H1 (cell line): ENCODE measurements around the gene FOXD4L6. TPM values are rescaled to one million over a fixed set of nuclear protein-coding genes. Genes with fewer than 3 reads are reported as not detected.
"Not testable (repeated sequence)": the region's sequence is repeated elsewhere in the genome, so short reads cannot be mapped to it uniquely, and the experiment has no call there.

ENCODE experiments used
- CTCF ChIA-PET: fragments of 300-600 bp; sonication (Branson Sonifier 250); formaldehyde crosslinking; loops from one replicate; lab custom pipeline; 2021; ENCODE audit not compliant: partially characterized antibody; lab: Charles Lee
- POLR2A ChIA-PET: fragments of 300-600 bp; sonication (Branson Sonifier 250); formaldehyde crosslinking; loops from one replicate; lab custom pipeline; 2021; ENCODE audit warnings: inconsistent platforms; ENCODE audit not compliant: partially characterized antibody; lab: Charles Lee
- DNase-seq, 2 experiments: peaks; one replicate each; pipeline versions ENCODE4 v3.0.0 to v3.0.0-alpha.2; 2010 to 2022; ENCODE audit warnings: low spot score in 2 of 2, low read depth in 1 of 2, mixed read lengths in 1 of 2
- FAIRE-seq: peaks from 2 replicates; lab custom pipeline; 2011; peaks lifted over from hg19 to GRCh38; lab: Jason Lieb, UNC
- H2AFZ ChIP-seq: 2 replicates; pipeline ENCODE4 v1.8.1; 2012; ENCODE audit warnings: low read length, inconsistent platforms
- H2AK5ac ChIP-seq: 2 replicates; pipeline ENCODE4 v1.6.1; 2013; ENCODE audit warnings: low read depth, low read length
- H2BK120ac ChIP-seq: replicated peaks from 2 replicates; pipeline ENCODE3; 2013; ENCODE audit warnings: low read depth, low read length, inconsistent platforms
- H2BK12ac ChIP-seq: 2 replicates; pipeline ENCODE4 v1.6.1; 2013; ENCODE audit warnings: low read depth, low read length
- H2BK15ac ChIP-seq: 2 replicates; pipeline ENCODE4 v1.6.1; 2013; ENCODE audit warnings: low read length
- H2BK20ac ChIP-seq: 2 replicates; pipeline ENCODE4 v1.6.1; 2013; ENCODE audit warnings: low read length
- H2BK5ac ChIP-seq: 2 replicates; pipeline ENCODE4 v1.6.1; 2013; ENCODE audit warnings: low read depth, low read length
- H3K14ac ChIP-seq: 2 replicates; pipeline ENCODE4 v1.6.1; 2013; ENCODE audit warnings: inconsistent platforms; ENCODE audit not compliant: insufficient read length
- H3K18ac ChIP-seq: 2 replicates; pipeline ENCODE4 v1.6.1; 2013; ENCODE audit warnings: low read length; ENCODE audit errors: extremely low read depth
- H3K23ac ChIP-seq: 2 replicates; pipeline ENCODE4 v1.6.1; 2013; ENCODE audit warnings: inconsistent platforms; ENCODE audit not compliant: insufficient read length
- H3K23me2 ChIP-seq: 2 replicates; pipeline ENCODE4 v1.6.1; 2013; ENCODE audit warnings: low read depth, low read length
- H3K27ac ChIP-seq: 2 replicates; pipeline ENCODE4 v1.6.1; 2011; ENCODE audit warnings: low read depth, low read length, inconsistent platforms
- H3K27me3 ChIP-seq, 4 experiments: replicated peaks in 1 of 4; 1 replicate in 1 of 4; 2 replicates in 3 of 4; pipeline versions ENCODE4 v1.6.1 to v1.8.1; 2011 to 2013; ENCODE audit warnings: low read length in 3 of 4, mild to moderate bottlenecking in 3 of 4, inconsistent platforms in 2 of 4, mixed read lengths in 2 of 4, moderate library complexity in 1 of 4; ENCODE audit not compliant: control insufficient read depth in 3 of 4, insufficient read depth in 3 of 4; ENCODE audit errors: extremely low read depth in 1 of 4
- H3K36me3 ChIP-seq, 4 experiments: 2 replicates each; pipeline versions ENCODE4 v1.6.1 to v1.8.1; 2011 to 2013; ENCODE audit warnings: mild to moderate bottlenecking in 4 of 4, low read length in 3 of 4, moderate library complexity in 2 of 4, control low read depth in 1 of 4, inconsistent platforms in 1 of 4; ENCODE audit not compliant: insufficient read depth in 4 of 4, control insufficient read depth in 2 of 4
- H3K4ac ChIP-seq: replicated peaks from 2 replicates; pipeline ENCODE3; 2013; ENCODE audit warnings: low read length, low read depth, mixed read lengths, inconsistent platforms; ENCODE audit not compliant: insufficient read length
- H3K4me1 ChIP-seq, 4 experiments: replicated peaks in 1 of 4; 1 replicate in 1 of 4; 2 replicates in 3 of 4; pipeline versions ENCODE4 v1.6.1 to v1.8.1; 2011 to 2013; ENCODE audit warnings: low read length in 3 of 4, inconsistent platforms in 2 of 4, mixed read lengths in 1 of 4; ENCODE audit not compliant: insufficient read depth in 4 of 4, control insufficient read depth in 3 of 4
- H3K4me2 ChIP-seq, 2 experiments: 2 replicates each; pipeline versions ENCODE4 v1.6.1 to v1.8.1; 2011 to 2013; ENCODE audit warnings: low read depth in 2 of 2, low read length in 2 of 2, control low read depth in 1 of 2, inconsistent platforms in 1 of 2, mild to moderate bottlenecking in 1 of 2; ENCODE audit not compliant: insufficient read depth in 1 of 2
- H3K4me3 ChIP-seq, 4 experiments: fragments of 200-600, 300-600 bp in 1 of 4; sonication (generic), shearing (Covaris generic), sonication (Bioruptor Twin) in 1 of 4; 2 replicates each; pipeline versions ENCODE4 v1.5.1 to v1.8.1; 2011 to 2016; ENCODE audit warnings: low read length in 4 of 4, low read depth in 3 of 4, control low read depth in 2 of 4, inconsistent platforms in 2 of 4, mild to moderate bottlenecking in 2 of 4, mixed read lengths in 1 of 4, moderate library complexity in 1 of 4; ENCODE audit not compliant: insufficient read depth in 2 of 4; ENCODE audit errors: extremely low read depth in 1 of 4
- H3K56ac ChIP-seq: replicated peaks from 2 replicates; pipeline ENCODE3; 2013; ENCODE audit warnings: low read depth, mild to moderate bottlenecking, mixed read lengths, low read length, inconsistent platforms; ENCODE audit not compliant: insufficient read length
- H3K79me1 ChIP-seq: 2 replicates; pipeline ENCODE4 v1.6.1; 2013; ENCODE audit warnings: low read depth, low read length, control low read depth
- H3K79me2 ChIP-seq, 2 experiments: 2 replicates each; pipeline versions ENCODE4 v1.6.1 to v1.8.1; 2012 to 2013; ENCODE audit warnings: low read length in 2 of 2, mild to moderate bottlenecking in 2 of 2, inconsistent platforms in 1 of 2; ENCODE audit not compliant: insufficient read depth in 2 of 2, control insufficient read depth in 1 of 2
- H3K9ac ChIP-seq, 4 experiments: replicated peaks in 1 of 4; 1 replicate in 1 of 4; 2 replicates in 3 of 4; pipeline versions ENCODE4 v1.6.1 to v1.8.1; 2011 to 2013; ENCODE audit warnings: low read depth in 3 of 4, low read length in 3 of 4, control low read depth in 2 of 4, mild to moderate bottlenecking in 2 of 4, moderate library complexity in 2 of 4, inconsistent platforms in 1 of 4; ENCODE audit errors: extremely low read depth in 1 of 4
- H3K9me3 ChIP-seq, 2 experiments: 2 replicates each; pipeline versions ENCODE4 v1.6.1 to v1.8.1; 2012 to 2013; ENCODE audit warnings: mild to moderate bottlenecking in 2 of 2, moderate library complexity in 2 of 2, control low read depth in 1 of 2, inconsistent platforms in 1 of 2, low read depth in 1 of 2, low read length in 1 of 2, mixed read lengths in 1 of 2; ENCODE audit not compliant: insufficient read depth in 2 of 2
- H4K20me1 ChIP-seq, 2 experiments: replicated peaks in 1 of 2; 2 replicates each; pipeline versions ENCODE3 to v1.8.1; 2011 to 2013; ENCODE audit warnings: inconsistent platforms in 2 of 2, low read length in 2 of 2, mild to moderate bottlenecking in 1 of 2; ENCODE audit not compliant: insufficient read depth in 2 of 2, control insufficient read depth in 1 of 2
- H4K5ac ChIP-seq: 2 replicates; pipeline ENCODE4 v1.6.1; 2013; ENCODE audit warnings: low read length, low read depth, mixed read lengths, inconsistent platforms; ENCODE audit not compliant: insufficient read length
- H4K8ac ChIP-seq: 2 replicates; pipeline ENCODE4 v1.8.0; 2013; ENCODE audit warnings: mild to moderate bottlenecking, moderate library complexity, low read length, inconsistent platforms; ENCODE audit not compliant: insufficient read depth; ENCODE audit errors: extremely low read depth
- H4K91ac ChIP-seq: replicated peaks from 2 replicates; pipeline ENCODE3; 2013; ENCODE audit warnings: low read length, mixed read lengths, inconsistent platforms; ENCODE audit not compliant: insufficient read length
- WGBS, 2 experiments: shearing (Covaris generic) in 1 of 2; methylation state at CpG; one replicate each; pipeline versions ENCODE4 v1.1.6 to v1.1.7; 2013 to 2015; ENCODE audit warnings: low lambda C conversion rate in 2 of 2, mixed read lengths in 2 of 2, inconsistent platforms in 1 of 2, low coverage in 1 of 2, missing lambda C conversion rate in 1 of 2; ENCODE audit not compliant: insufficient replicate concordance in 2 of 2, insufficient coverage in 1 of 2, insufficient read length in 1 of 2; ENCODE audit errors: extremely low coverage in 1 of 2, missing lambda C conversion rate in 1 of 2; 5-methylcytosine and 5-hydroxymethylcytosine counted together
- polyA plus RNA-seq, 7 experiments: library from polyadenylated mRNA; depleted of rRNA in 3 of 7; stranded (reverse) in 5 of 7; unstranded in 2 of 7; fragments of >200 nt in 5 of 7; fragments of 200-250 nt in 2 of 7; gene quantifications; 1 replicate in 5 of 7; 2 replicates in 1 of 7; 4 replicates in 1 of 7; pipeline versions ENCODE4 v1.2.1 to v1.2.3, GENCODE V29; 2011 to 2013; ENCODE audit warnings: missing spikeins in 2 of 7, mixed read lengths in 2 of 7
- total RNA-seq: library from RNA; stranded (reverse); fragmentation: NEBNext Ultra II Directional; extraction: Animal tissue kit (Norgen Biotek cat#: 25700); gene quantifications from 2 replicates; pipeline ENCODE4 v1.2.1, GENCODE V29; 2021

FOXD4L6 gene
- total and polyA plus RNA-seq, 2 of the 8 experiments (the other 6 are each of a cell fraction or from before 2014, with no cell fraction given) = 0.13 TPM; not detected in 1

DNA sequence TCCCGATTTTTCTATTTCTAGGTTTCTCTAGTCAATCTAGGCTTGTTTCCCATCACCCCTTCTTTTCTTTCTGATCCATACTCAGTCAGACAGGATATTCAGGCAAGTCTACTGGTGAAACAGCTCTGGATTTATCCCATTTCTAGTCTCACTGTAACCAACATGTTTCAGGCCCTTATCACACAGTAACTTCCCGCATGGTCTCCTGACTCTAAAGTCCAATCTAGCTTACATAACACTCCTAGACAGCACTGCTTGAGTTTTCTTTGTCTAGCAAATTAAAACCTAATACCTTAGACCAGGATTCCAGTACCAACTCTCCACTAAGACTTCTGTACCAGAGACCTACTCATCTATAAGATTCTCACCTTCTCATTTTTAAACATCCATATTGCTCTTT is 13.4 kb upstream of the FOXD4L6 start:
- H3K14ac ChIP-seq, H3K4me1 ChIP-seq, H2BK5ac ChIP-seq, H3K56ac ChIP-seq, H4K20me1 ChIP-seq, H2AK5ac ChIP-seq, H2BK20ac ChIP-seq, H2BK15ac ChIP-seq, H2BK12ac ChIP-seq, H2AFZ ChIP-seq, H3K9ac ChIP-seq, H3K18ac ChIP-seq, H2BK120ac ChIP-seq, H4K5ac ChIP-seq, H3K4me2 ChIP-seq, H3K23ac ChIP-seq, H4K91ac ChIP-seq, H3K79me2 ChIP-seq, H3K4me3 ChIP-seq, FAIRE-seq, H4K8ac ChIP-seq, H3K27ac ChIP-seq, H3K9me3 ChIP-seq, H3K4ac ChIP-seq, CTCF ChIA-PET, POLR2A ChIA-PET, H3K36me3 ChIP-seq, DNase-seq, H3K27me3 ChIP-seq, H3K23me2 ChIP-seq, H3K79me1 ChIP-seq: not testable (repeated sequence)
- 94% methylated on average over 2 of the region's 2 CpGs; no CpG with 5 or more reads in 1 of the 2 experiments for WGBS, 2 experiments
